ENCODE results near the gene OR1J4. TPM values are rescaled to one million over a fixed set of nuclear protein-coding genes. Genes with fewer than 3 reads are reported as not detected.
A peak's percentile ranks its signal among the peaks of the same experiment; 100 is the strongest.

The OR1J4 gene
- total RNA-seq, 1 experiment from 2014 or later, result not detected

DNA sequence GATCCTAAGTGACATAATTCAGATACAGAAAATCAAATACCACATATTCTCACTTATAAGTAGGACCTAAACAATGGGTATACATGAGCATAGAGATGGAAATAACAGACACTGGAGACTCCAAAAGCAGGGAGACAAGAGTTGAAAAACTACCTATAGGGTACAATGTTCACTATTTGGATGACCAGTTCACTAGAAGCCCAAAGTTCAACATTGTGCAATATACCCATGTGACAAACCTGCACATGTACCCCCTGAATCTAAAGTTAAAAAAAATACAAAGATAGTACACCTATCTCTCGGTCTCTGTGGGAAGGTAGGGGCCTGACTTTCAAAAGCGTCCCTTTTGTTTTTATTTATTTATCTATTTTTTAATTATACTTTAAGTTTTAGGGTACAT lies 19.8 kb downstream of the OR1J4 start:
- BruUV-seq (replicated peaks), result no TSS peak

DNA sequence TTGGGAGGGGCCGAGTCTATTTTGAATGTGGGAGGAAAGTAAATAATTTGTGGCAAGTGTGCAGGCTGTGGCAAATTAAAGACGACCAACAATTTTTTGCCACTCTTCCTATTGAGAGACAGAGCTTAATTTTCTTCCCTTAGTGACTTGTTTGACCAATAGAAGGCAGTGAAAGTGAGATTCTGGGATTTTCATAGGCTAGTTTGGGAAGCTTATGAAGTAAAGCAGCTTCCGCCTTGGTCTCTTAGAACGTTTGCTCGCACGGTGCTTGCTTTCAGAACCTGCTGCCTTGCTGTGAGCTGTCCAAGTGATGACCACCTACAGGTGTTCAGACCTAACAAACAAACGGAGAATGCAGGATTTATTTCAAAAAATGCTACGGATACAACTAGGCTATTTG lies 27.3 kb downstream of the OR1J4 start:
- POLR2A ChIA-PET, result no interaction called here
- Mint-ChIP-seq H3K4me1 (ENCODE audit: low read depth, unreplicated experiment) (no peaks in the 10 kb centered on the region), H3K9me3 (ENCODE audit: unreplicated experiment) (no peaks in the 10 kb centered on the region), H3K4me3 (ENCODE audit: unreplicated experiment) (peak overlapping the region; percentile 17), H3K27ac (ENCODE audit: unreplicated experiment) (no peak overlapping the region), H3K27me3 (ENCODE audit: insufficient read depth, unreplicated experiment) (peaks cover 8% of the 10 kb centered on the region), H3K36me3 (ENCODE audit: insufficient read depth, unreplicated experiment) (no peaks in the 10 kb centered on the region)
- peaks cover 3% of the 10 kb centered on the region; the same call in 1 of the 2 replicates for H3K9me3 ChIP-seq
- intact Hi-C loops (cut with micrococcal nuclease; ENCODE audit: unreplicated experiment), result no loop called here
- no peaks in the 10 kb centered on the region for H3K36me3 ChIP-seq (ENCODE audit: control insufficient read depth, insufficient read depth, low read length)
- H3K4me1 ChIP-seq, result no peaks in the 10 kb centered on the region
- no peaks in the 10 kb centered on the region for H3K27me3 ChIP-seq (replicated peaks; ENCODE audit: control insufficient read depth, insufficient read depth, low read length)
- TF ChIP-seq, protein P1, sequence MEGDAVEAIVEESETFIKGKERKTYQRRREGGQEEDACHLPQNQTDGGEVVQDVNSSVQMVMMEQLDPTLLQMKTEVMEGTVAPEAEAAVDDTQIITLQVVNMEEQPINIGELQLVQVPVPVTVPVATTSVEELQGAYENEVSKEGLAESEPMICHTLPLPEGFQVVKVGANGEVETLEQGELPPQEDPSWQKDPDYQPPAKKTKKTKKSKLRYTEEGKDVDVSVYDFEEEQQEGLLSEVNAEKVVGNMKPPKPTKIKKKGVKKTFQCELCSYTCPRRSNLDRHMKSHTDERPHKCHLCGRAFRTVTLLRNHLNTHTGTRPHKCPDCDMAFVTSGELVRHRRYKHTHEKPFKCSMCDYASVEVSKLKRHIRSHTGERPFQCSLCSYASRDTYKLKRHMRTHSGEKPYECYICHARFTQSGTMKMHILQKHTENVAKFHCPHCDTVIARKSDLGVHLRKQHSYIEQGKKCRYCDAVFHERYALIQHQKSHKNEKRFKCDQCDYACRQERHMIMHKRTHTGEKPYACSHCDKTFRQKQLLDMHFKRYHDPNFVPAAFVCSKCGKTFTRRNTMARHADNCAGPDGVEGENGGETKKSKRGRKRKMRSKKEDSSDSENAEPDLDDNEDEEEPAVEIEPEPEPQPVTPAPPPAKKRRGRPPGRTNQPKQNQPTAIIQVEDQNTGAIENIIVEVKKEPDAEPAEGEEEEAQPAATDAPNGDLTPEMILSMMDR (IDR thresholded peaks at IDR 0.05; ENCODE audit: insufficient read depth in 1 of 2, low read depth in 1 of 2, low read length in 1 of 2, severe bottlenecking in 1 of 2, unreplicated experiment in 1 of 2), result no peak
- CTCF ChIA-PET, result no interaction called here
- BruUV-seq (replicated peaks), result no TSS peak
- DNase-seq, result no peak
- H3K4me3 ChIP-seq (ENCODE audit: low read depth, low read length), result no peak overlapping the region

More for the DNA sequence above, 19.8 kb downstream of the OR1J4 start:
- no peak overlapping the region for H3K4me3 ChIP-seq (ENCODE audit: low read depth, low read length)
- H3K9me3 ChIP-seq, result peaks cover 3% of the 10 kb centered on the region; the same call in 1 of the 2 replicates
- peaks cover 7% of the 10 kb centered on the region for H3K27me3 Mint-ChIP-seq (ENCODE audit: insufficient read depth, unreplicated experiment)
- H3K4me1 ChIP-seq, result no peaks in the 10 kb centered on the region
- H3K36me3 ChIP-seq (ENCODE audit: control insufficient read depth, insufficient read depth, low read length), result no peaks in the 10 kb centered on the region
- H3K27me3 ChIP-seq (replicated peaks; ENCODE audit: control insufficient read depth, insufficient read depth, low read length), result no peaks in the 10 kb centered on the region
- ChIA-PET POLR2A (no interaction called here), CTCF (no interaction called here)
- peaks cover 10% of the 10 kb centered on the region for H3K9me3 Mint-ChIP-seq (ENCODE audit: unreplicated experiment)
- no peaks in the 10 kb centered on the region for H3K4me1 Mint-ChIP-seq (ENCODE audit: low read depth, unreplicated experiment)
- H3K27ac Mint-ChIP-seq (ENCODE audit: unreplicated experiment), result no peak overlapping the region
- no peak overlapping the region for H3K4me3 Mint-ChIP-seq (ENCODE audit: unreplicated experiment)
- TF ChIP-seq, protein P1 (IDR thresholded peaks at IDR 0.05; ENCODE audit: insufficient read depth in 1 of 2, low read depth in 1 of 2, low read length in 1 of 2, severe bottlenecking in 1 of 2, unreplicated experiment in 1 of 2), result no peak
- peaks cover 4% of the 10 kb centered on the region for H3K36me3 Mint-ChIP-seq (ENCODE audit: insufficient read depth, unreplicated experiment)
- intact Hi-C loops (cut with micrococcal nuclease; ENCODE audit: unreplicated experiment), result no loop called here
- no peak for DNase-seq

DNA sequence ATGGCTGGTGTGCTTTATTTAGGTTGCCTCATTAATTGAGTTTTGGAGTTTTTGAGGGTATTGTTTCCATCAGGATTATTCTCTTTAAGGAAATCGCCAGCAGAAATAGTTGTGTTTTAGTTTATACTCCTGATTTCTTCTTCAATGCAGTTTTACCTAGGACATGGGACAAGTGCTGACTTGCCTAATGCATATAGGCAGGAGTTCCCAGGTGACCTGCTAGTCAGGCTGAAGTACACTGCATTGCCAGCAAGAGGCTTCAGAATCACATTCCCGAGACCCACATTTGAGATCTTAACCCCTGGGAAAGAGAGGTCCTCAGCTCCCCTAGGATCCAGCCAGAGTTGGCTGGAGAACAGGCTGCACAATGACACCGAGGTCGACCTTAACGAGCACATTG lies 32.4 kb downstream of the OR1J4 start:
- peaks cover 3% of the 10 kb centered on the region; the same call in 1 of the 2 replicates for H3K9me3 ChIP-seq
- TF ChIP-seq, protein P1 (IDR thresholded peaks at IDR 0.05; ENCODE audit: insufficient read depth in 1 of 2, low read depth in 1 of 2, low read length in 1 of 2, severe bottlenecking in 1 of 2, unreplicated experiment in 1 of 2), result no peak
- H3K27me3 ChIP-seq (replicated peaks; ENCODE audit: control insufficient read depth, insufficient read depth, low read length), result peaks cover 1% of the 10 kb centered on the region
- ChIA-PET CTCF (no interaction called here), POLR2A (no interaction called here)
- no TSS peak for BruUV-seq (replicated peaks)
- Mint-ChIP-seq H3K27ac (ENCODE audit: unreplicated experiment) (no peak overlapping the region), H3K36me3 (ENCODE audit: insufficient read depth, unreplicated experiment) (no peaks in the 10 kb centered on the region), H3K9me3 (ENCODE audit: unreplicated experiment) (no peaks in the 10 kb centered on the region), H3K27me3 (ENCODE audit: insufficient read depth, unreplicated experiment) (peaks cover 25% of the 10 kb centered on the region), H3K4me1 (ENCODE audit: low read depth, unreplicated experiment) (no peaks in the 10 kb centered on the region), H3K4me3 (ENCODE audit: unreplicated experiment) (no peak overlapping the region)
- intact Hi-C loops (cut with micrococcal nuclease; ENCODE audit: unreplicated experiment), result loop anchor here (1.0 kb wide), 1 partner anchor 13 kb away; no protein-coding TSS in a partner anchor
- no peak for DNase-seq
- H3K36me3 ChIP-seq (ENCODE audit: control insufficient read depth, insufficient read depth, low read length), result no peaks in the 10 kb centered on the region
- no peaks in the 10 kb centered on the region for H3K4me1 ChIP-seq
- H3K4me3 ChIP-seq (ENCODE audit: low read depth, low read length), result no peak overlapping the region

Data from Caco-2 (cell line).